CD14-positive monocyte (primary cell): Measurements from ENCODE around the gene ZNF621. TPM values are rescaled to one million over a fixed set of nuclear protein-coding genes. Genes with fewer than 3 reads are reported as not detected.

Source experiments
- DNase-seq, 3 donors: peaks; one replicate each; pipeline ENCODE4 v3.0.0-alpha.2; 2011 to 2022
- H2AFZ ChIP-seq: 2 replicates; pipeline ENCODE4 v1.6.0; 2012; ENCODE audit warnings: mild to moderate bottlenecking, low read depth, low read length, inconsistent platforms; ENCODE audit not compliant: insufficient read depth, poor library complexity, severe bottlenecking
- H3K27ac ChIP-seq, 2 donors: 1 replicate in 1 of 2; 2 replicates in 1 of 2; pipeline ENCODE4 v1.5.1; 2012 to 2013; ENCODE audit warnings: low read length in 2 of 2, control low read depth in 1 of 2, inconsistent platforms in 1 of 2, low read depth in 1 of 2, mild to moderate bottlenecking in 1 of 2
- H3K27me3 ChIP-seq, 2 donors: one replicate each; pipeline versions ENCODE4 v1.6.0 to v1.6.1; 2011 to 2013; ENCODE audit warnings: low read length in 2 of 2; ENCODE audit not compliant: control insufficient read depth in 2 of 2, insufficient read depth in 2 of 2
- H3K36me3 ChIP-seq, 2 donors: replicated peaks in 1 of 2; 1 replicate in 1 of 2; 2 replicates in 1 of 2; pipeline versions ENCODE4 v1.5.1 to v1.6.1; 2012 to 2013; ENCODE audit warnings: low read length in 2 of 2, control low read depth in 1 of 2, inconsistent platforms in 1 of 2, mild to moderate bottlenecking in 1 of 2; ENCODE audit not compliant: insufficient read depth in 2 of 2, control insufficient read depth in 1 of 2
- H3K4me1 ChIP-seq, 2 donors: 1 replicate in 1 of 2; 2 replicates in 1 of 2; pipeline versions ENCODE4 v1.5.1 to v1.6.1; 2012 to 2013; ENCODE audit warnings: low read length in 2 of 2, control low read depth in 1 of 2, inconsistent platforms in 1 of 2, mild to moderate bottlenecking in 1 of 2, moderate library complexity in 1 of 2; ENCODE audit not compliant: insufficient read depth in 2 of 2, control insufficient read depth in 1 of 2
- H3K4me2 ChIP-seq: replicated peaks from 2 replicates; pipeline ENCODE3; 2012; ENCODE audit warnings: low read length, moderate library complexity, mild to moderate bottlenecking; ENCODE audit not compliant: poor library complexity, severe bottlenecking; ENCODE audit errors: extremely low read depth
- H3K4me3 ChIP-seq, 3 experiments: fragments of 200-600 bp in 1 of 3; sonication (generic) in 1 of 3; replicated peaks in 1 of 3; 1 replicate in 2 of 3; 2 replicates in 1 of 3; pipeline ENCODE4 v1.5.1; 2011 to 2013; ENCODE audit warnings: low read length in 3 of 3, mild to moderate bottlenecking in 3 of 3, control low read depth in 2 of 3, low read depth in 2 of 3, inconsistent platforms in 1 of 3, moderate library complexity in 1 of 3
- H3K79me2 ChIP-seq: 2 replicates; pipeline ENCODE4 v1.6.0; 2012; ENCODE audit warnings: mild to moderate bottlenecking, control low read depth, inconsistent platforms, low read length, moderate library complexity; ENCODE audit not compliant: insufficient read depth
- H3K9ac ChIP-seq: 2 replicates; pipeline ENCODE4 v1.6.0; 2017; ENCODE audit warnings: low read length, mild to moderate bottlenecking; ENCODE audit not compliant: insufficient read depth, poor library complexity, severe bottlenecking
- H3K9me3 ChIP-seq, 2 donors: replicated peaks in 1 of 2; 1 replicate in 1 of 2; 2 replicates in 1 of 2; pipeline versions ENCODE4 v1.5.1 to v1.6.1; 2012 to 2013; ENCODE audit warnings: low read length in 2 of 2, control low read depth in 1 of 2; ENCODE audit not compliant: control insufficient read depth in 1 of 2, insufficient read depth in 1 of 2
- H4K20me1 ChIP-seq: 2 replicates; pipeline ENCODE4 v1.6.0; 2012; ENCODE audit warnings: mild to moderate bottlenecking, low read length, control low read depth, moderate library complexity; ENCODE audit not compliant: insufficient read depth
- H3K27ac Mint-ChIP-seq, 7 donors: one replicate each; pipeline ENCODE4 v1.8.0; 2020; ENCODE audit warnings: mild to moderate bottlenecking in 7 of 7, mixed read lengths in 7 of 7, moderate library complexity in 6 of 7, inconsistent platforms in 2 of 7
- H3K27me3 Mint-ChIP-seq, 3 donors: one replicate each; pipeline ENCODE4 v1.8.0; 2021 to 2022; ENCODE audit warnings: low read depth in 3 of 3, mild to moderate bottlenecking in 3 of 3, mixed read lengths in 3 of 3, moderate library complexity in 3 of 3, inconsistent platforms in 1 of 3
- H3K36me3 Mint-ChIP-seq, 2 donors: one replicate each; pipeline ENCODE4 v1.8.0; 2020; ENCODE audit warnings: mixed read lengths in 2 of 2, inconsistent platforms in 1 of 2, mild to moderate bottlenecking in 1 of 2
- H3K4me1 Mint-ChIP-seq: one replicate; pipeline ENCODE4 v1.8.0; 2020; ENCODE audit warnings: mild to moderate bottlenecking, mixed read lengths
- H3K4me3 Mint-ChIP-seq, 2 donors: one replicate each; pipeline ENCODE4 v1.8.0; 2020; ENCODE audit warnings: mild to moderate bottlenecking in 2 of 2, mixed read lengths in 2 of 2, moderate library complexity in 1 of 2
- H3K9me3 Mint-ChIP-seq, 7 donors: one replicate each; pipeline ENCODE4 v1.8.0; 2020 to 2022; ENCODE audit warnings: mixed read lengths in 7 of 7, mild to moderate bottlenecking in 6 of 7, moderate library complexity in 6 of 7, inconsistent platforms in 2 of 7
- WGBS: methylation state at CpG from one replicate; pipeline ENCODE4 v1.1.5; 2013; ENCODE audit warnings: missing lambda C conversion rate; ENCODE audit not compliant: insufficient coverage; 5-methylcytosine and 5-hydroxymethylcytosine counted together
- intact Hi-C, 2 donors: fragments of 100-400 bp; cut with micrococcal nuclease; formaldehyde crosslinking; loops; one replicate each; pipeline versions ENCODE4 v1.15.0 to v1.15.1; 2023
- polyA plus RNA-seq, 3 donors: library from polyadenylated mRNA; depleted of rRNA in 1 of 3; unstranded in 2 of 3; stranded (reverse) in 1 of 3; fragments of 300-500 nt in 2 of 3; fragments of >200 nt in 1 of 3; fragmentation: Illumina TruSeq in 2 of 3; gene quantifications; 1 replicate in 2 of 3; 2 replicates in 1 of 3; pipeline ENCODE4 v1.2.3, GENCODE V29; 2012 to 2021
- TF ChIP-seq, protein P1 (sequence below): fragments of 200-600 bp; IDR thresholded peaks from one replicate; pipeline ENCODE4 v1.8.0; 2022; ENCODE audit warnings: antibody characterized with exemption, mild to moderate bottlenecking

The ZNF621 gene
- polyA plus RNA-seq, 3 donors: 1.1 to 12.2 (median 2.0) TPM

DNA sequence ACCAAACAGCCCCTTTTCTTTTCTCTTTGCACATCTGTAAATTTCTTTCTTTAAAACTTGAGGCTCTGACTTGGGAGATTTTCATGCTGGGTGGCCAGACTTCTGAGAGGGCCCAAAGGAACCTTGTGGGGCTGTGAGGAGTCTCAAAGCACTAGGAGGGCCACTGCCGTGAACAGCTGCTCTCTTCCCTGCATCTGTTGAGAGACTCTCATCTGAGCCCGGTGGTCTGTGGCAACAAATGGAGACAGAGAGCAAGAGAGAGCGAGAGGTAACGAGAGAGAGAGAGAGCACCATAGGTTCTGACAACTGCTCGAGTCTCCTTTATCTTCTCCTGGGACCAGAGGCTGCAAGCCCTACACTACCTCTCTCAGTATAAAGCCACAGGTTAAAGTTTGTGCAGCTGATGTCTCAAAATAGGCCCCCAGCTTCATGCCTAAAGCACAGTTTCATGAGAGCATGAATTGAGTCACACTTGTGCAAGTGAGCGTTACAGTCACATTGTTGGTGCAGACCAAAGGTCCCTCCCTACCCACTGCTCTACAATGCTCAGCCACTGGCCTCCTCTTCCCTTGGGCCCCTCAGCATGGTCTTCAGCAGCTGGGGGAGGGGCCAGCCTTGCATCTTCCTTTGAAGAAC lies 60.7 kb downstream of the ZNF621 start:
- Histone ChIP-seq H3K4me3 (no peak overlapping the region), H3K36me3 (no peaks in the 10 kb centered on the region), H3K4me2 (no peak overlapping the region), H4K20me1 (no peaks in the 10 kb centered on the region), H2AFZ (no peak overlapping the region), H3K79me2 (no peaks in the 10 kb centered on the region), H3K27me3 (no peaks in the 10 kb centered on the region), H3K27ac (no peak overlapping the region), H3K9ac (no peak overlapping the region), H3K4me1 (no peaks in the 10 kb centered on the region), H3K9me3 (no peaks in the 10 kb centered on the region)
- Mint-ChIP-seq H3K36me3 (no peaks in the 10 kb centered on the region), H3K9me3 (no peaks in the 10 kb centered on the region), H3K27ac (peak overlapping the region in 2 of 7 donors; percentile 47 to 70), H3K4me1 (peaks cover 3% of the 10 kb centered on the region), H3K4me3 (no peak overlapping the region), H3K27me3 (peaks cover 4 to 10% (median 5%) of the 10 kb centered on the region in 3 donors)
- 92% methylated on average over 5 of the region's 6 CpGs for WGBS
- TF ChIP-seq, protein P1, sequence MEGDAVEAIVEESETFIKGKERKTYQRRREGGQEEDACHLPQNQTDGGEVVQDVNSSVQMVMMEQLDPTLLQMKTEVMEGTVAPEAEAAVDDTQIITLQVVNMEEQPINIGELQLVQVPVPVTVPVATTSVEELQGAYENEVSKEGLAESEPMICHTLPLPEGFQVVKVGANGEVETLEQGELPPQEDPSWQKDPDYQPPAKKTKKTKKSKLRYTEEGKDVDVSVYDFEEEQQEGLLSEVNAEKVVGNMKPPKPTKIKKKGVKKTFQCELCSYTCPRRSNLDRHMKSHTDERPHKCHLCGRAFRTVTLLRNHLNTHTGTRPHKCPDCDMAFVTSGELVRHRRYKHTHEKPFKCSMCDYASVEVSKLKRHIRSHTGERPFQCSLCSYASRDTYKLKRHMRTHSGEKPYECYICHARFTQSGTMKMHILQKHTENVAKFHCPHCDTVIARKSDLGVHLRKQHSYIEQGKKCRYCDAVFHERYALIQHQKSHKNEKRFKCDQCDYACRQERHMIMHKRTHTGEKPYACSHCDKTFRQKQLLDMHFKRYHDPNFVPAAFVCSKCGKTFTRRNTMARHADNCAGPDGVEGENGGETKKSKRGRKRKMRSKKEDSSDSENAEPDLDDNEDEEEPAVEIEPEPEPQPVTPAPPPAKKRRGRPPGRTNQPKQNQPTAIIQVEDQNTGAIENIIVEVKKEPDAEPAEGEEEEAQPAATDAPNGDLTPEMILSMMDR: no peak
- intact Hi-C loops: loop anchor here in 1 of 2 donors (10.0 kb wide), 1 partner anchor 609 kb away; the partner anchor contains the start of gene CTNNB1
- DNase-seq: no peak

DNA sequence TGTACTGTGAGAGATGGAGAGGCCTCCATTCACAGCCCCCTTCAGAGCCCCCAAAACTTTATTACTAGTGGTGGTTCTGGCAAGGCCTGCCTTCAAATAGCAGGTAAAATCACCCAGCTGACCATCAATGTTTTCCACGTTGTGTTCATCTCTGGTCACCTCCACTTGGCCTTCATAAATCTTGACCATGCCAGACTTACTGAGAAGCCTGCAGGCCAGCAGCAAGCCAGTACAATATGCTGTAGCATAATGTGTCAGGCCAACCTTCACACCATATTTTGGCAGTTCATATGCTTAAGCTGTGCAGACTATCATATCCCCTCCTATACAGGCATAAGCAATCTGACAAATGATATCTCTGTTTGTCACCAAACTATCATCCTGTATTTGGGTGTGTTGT lies 62.1 kb downstream of the ZNF621 start:
- H3K27me3 ChIP-seq: no peaks in the 10 kb centered on the region

More for the DNA sequence above, 62.1 kb downstream of the ZNF621 start:
- Histone ChIP-seq H3K4me3 (no peak overlapping the region), H3K79me2 (no peaks in the 10 kb centered on the region), H3K9me3 (no peaks in the 10 kb centered on the region), H3K36me3 (no peaks in the 10 kb centered on the region), H3K4me2 (no peak overlapping the region), H3K9ac (no peak overlapping the region), H3K27ac (no peak overlapping the region), H2AFZ (no peak overlapping the region), H3K4me1 (no peaks in the 10 kb centered on the region), H4K20me1 (no peaks in the 10 kb centered on the region)
- Mint-ChIP-seq H3K36me3 (no peaks in the 10 kb centered on the region), H3K4me3 (no peak overlapping the region), H3K27me3 (peaks cover 4 to 14% (median 7%) of the 10 kb centered on the region in 3 donors), H3K27ac (no peak overlapping the region), H3K4me1 (peaks cover 3% of the 10 kb centered on the region), H3K9me3 (no peaks in the 10 kb centered on the region)
- intact Hi-C loops: loop anchor here in 1 of 2 donors (10.0 kb wide), 1 partner anchor 608 kb away; the partner anchor contains the start of gene CTNNB1
- TF ChIP-seq, protein P1: no peak
- WGBS: 71% methylated on average over 1 of the region's 1 CpG
- DNase-seq: no peak
